Gastroesophageal sphincter (tissue), 4 donors: ENCODE results near the gene DDX55. TPM values are rescaled to one million over a fixed set of nuclear protein-coding genes. Genes with fewer than 3 reads are reported as not detected.
A peak's percentile ranks its signal among the peaks of the same experiment; 100 is the strongest.
"Not testable (repeated sequence)": the region's sequence is repeated elsewhere in the genome, so short reads cannot be mapped to it uniquely, and the experiment has no call there.

Experiments used
- ATAC-seq: fragments of 150-250 bp; one replicate; pipeline ENCODE4 v1.9.1; 2016; ENCODE audit warnings: mild to moderate bottlenecking, moderate library complexity
- H3K27ac ChIP-seq, 4 donors: fragments of 200-600 bp; sonication (generic) in 3 of 4; 1 replicate in 3 of 4; 2 replicates in 1 of 4; pipeline ENCODE4 v1.5.1; 2016 to 2019
- H3K27me3 ChIP-seq: fragments of 200-600 bp; sonication (generic); one replicate; pipeline ENCODE4 v1.5.1; 2019
- H3K36me3 ChIP-seq, 2 donors: fragments of 200-600 bp; sonication (generic); one replicate each; pipeline ENCODE4 v1.5.1; 2019; ENCODE audit warnings: control low read depth in 1 of 2
- H3K4me1 ChIP-seq, 3 donors: fragments of 200-600 bp; sonication (generic); 1 replicate in 2 of 3; 2 replicates in 1 of 3; pipeline ENCODE4 v1.5.1; 2016 to 2019; ENCODE audit warnings: control low read depth in 2 of 3
- H3K4me3 ChIP-seq, 2 donors: fragments of 200-600 bp; sonication (generic); one replicate each; pipeline ENCODE4 v1.5.1; 2019; ENCODE audit warnings: mild to moderate bottlenecking in 1 of 2, moderate library complexity in 1 of 2
- H3K9me3 ChIP-seq, 3 donors: fragments of 200-600 bp; sonication (generic); one replicate each; pipeline ENCODE4 v1.5.1; 2017 to 2019; ENCODE audit warnings: control low read depth in 2 of 3
- EP300 ChIP-seq: sonication (generic); formaldehyde crosslinking; IDR thresholded peaks from one replicate; pipeline ENCODE4 v1.6.1; 2017; ENCODE audit warnings: antibody characterized with exemption, mild to moderate bottlenecking
- POLR2A ChIP-seq, 2 donors: fragments of 450-650 bp; IDR thresholded peaks; one replicate each; pipeline ENCODE4 v1.6.1; 2017; ENCODE audit warnings: antibody characterized with exemption in 2 of 2, mild to moderate bottlenecking in 2 of 2, moderate library complexity in 1 of 2
- POLR2AphosphoS5 ChIP-seq: sonication (generic); formaldehyde crosslinking; IDR thresholded peaks from one replicate; pipeline ENCODE4 v1.6.1; 2017; ENCODE audit warnings: antibody characterized with exemption
- WGBS, 2 donors: methylation state at CpG; one replicate each; pipeline ENCODE4 v1.1.5; 2018; ENCODE audit warnings: low coverage in 1 of 2; 5-methylcytosine and 5-hydroxymethylcytosine counted together
- total RNA-seq, 4 donors: library from RNA; depleted of rRNA; stranded (reverse); fragments of >200 nt; gene quantifications; one replicate each; pipeline ENCODE4 v1.1.0, GENCODE V29; 2016
- TF ChIP-seq, protein P1 (sequence below), 4 experiments: fragments of 200-600 bp in 2 of 4; fragments of 450-650 bp in 2 of 4; sonication (generic) in 1 of 4; IDR thresholded peaks; one replicate each; pipeline ENCODE4 v1.5.1; 2017 to 2019; ENCODE audit warnings: antibody characterized with exemption in 4 of 4, mild to moderate bottlenecking in 2 of 4, moderate library complexity in 2 of 4

DDX55 gene
- total RNA-seq, 4 donors from 2014 or later = 15.3 to 22.6 (median 18.0) TPM

DNA sequence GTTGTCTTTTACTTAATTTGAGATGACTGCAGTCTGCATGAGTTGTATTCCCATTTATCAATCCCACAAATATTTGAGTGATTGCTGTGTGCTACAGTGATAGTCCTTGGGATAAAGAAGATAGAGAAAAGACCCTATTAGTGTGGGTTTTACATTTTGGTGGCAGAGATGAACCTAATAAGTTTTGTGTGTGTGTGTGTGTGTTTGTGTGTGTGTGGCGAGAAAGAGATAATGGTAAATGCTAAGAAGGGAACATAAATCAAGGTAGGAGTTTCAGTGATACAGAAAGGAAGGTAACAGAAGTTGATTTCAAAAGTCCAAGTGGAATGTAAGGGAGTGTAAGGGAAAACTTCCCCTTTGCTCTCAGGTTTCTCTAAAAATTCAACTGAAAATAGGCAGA lies 2.6 kb upstream of the DDX55 start:
- TF ChIP-seq EP300 (no peak), POLR2A (IDR thresholded peaks at IDR 0.05) (no peak), POLR2AphosphoS5 (no peak)
- TF ChIP-seq, protein P1, sequence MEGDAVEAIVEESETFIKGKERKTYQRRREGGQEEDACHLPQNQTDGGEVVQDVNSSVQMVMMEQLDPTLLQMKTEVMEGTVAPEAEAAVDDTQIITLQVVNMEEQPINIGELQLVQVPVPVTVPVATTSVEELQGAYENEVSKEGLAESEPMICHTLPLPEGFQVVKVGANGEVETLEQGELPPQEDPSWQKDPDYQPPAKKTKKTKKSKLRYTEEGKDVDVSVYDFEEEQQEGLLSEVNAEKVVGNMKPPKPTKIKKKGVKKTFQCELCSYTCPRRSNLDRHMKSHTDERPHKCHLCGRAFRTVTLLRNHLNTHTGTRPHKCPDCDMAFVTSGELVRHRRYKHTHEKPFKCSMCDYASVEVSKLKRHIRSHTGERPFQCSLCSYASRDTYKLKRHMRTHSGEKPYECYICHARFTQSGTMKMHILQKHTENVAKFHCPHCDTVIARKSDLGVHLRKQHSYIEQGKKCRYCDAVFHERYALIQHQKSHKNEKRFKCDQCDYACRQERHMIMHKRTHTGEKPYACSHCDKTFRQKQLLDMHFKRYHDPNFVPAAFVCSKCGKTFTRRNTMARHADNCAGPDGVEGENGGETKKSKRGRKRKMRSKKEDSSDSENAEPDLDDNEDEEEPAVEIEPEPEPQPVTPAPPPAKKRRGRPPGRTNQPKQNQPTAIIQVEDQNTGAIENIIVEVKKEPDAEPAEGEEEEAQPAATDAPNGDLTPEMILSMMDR (IDR thresholded peaks at IDR 0.05) = no peak
- Histone ChIP-seq H3K27ac (no peak overlapping the region), H3K4me1 (peaks cover 0 to 41% (median 13%) of the 10 kb centered on the region in 3 donors), H3K9me3 (no peaks in the 10 kb centered on the region), H3K4me3 (no peak overlapping the region), H3K36me3 (peaks cover 0 to 49% of the 10 kb centered on the region in 2 donors), H3K27me3 (no peaks in the 10 kb centered on the region)
- no peak for ATAC-seq
- WGBS, 2 donors = 100% methylated on average over 1 of the region's 1 CpG

DNA sequence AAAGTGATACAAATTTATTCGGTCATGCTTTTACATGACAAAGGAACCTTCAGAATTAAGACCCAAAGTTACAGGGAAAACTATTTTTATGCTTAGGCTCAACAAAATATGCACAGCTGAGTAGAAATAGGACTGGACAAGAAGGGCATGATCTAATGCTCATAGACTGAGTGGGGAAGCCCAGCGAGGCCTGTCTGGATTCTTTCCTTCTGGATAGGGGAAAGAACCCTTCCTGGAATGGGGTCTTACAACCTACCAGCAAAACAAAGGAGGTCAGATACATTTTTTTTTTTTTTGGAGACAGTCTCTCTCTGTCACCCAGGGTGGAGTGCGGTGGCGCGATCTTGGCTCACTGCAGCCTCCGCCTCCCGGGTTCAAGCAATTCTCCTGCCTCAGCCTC lies 2.2 kb upstream of the DDX55 start:
- H3K27ac ChIP-seq = no peak overlapping the region
- peaks cover 0 to 40% (median 13%) of the 10 kb centered on the region in 3 donors for H3K4me1 ChIP-seq

DNA sequence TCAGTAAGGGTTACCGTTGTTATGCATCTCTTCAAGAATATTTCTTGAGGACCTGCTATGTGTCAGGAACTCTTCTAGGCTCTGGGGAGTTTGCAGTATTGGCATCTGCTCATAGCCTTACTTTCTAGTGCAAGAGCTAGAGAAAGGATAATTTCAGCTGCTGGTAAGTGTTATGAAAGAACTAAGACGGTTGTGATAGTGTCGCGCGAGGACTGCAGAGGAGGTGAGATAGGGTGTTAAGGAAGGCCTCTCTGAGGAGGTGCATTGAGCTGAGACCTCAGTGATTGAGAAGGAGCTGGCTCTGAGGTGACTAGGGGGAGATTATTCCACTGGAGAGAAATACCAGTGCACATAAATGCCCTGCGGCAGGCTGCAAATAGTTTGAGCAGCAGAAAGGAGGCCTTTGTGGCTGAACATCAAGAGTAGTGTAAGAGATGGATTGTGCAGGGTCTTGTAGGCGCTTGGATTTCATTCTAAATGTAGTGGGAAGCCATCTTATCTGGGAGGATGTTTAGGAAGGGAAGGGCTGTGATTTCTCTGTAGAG lies 824 bp downstream of the DDX55 start:
- 8 to 16% methylated on average over 6 to 7 of the region's 7 CpGs for WGBS, 2 donors
- Histone ChIP-seq H3K4me3 (peak overlapping the region; percentile 64 to 100), H3K27me3 (no peaks in the 10 kb centered on the region), H3K27ac (peak overlapping the region in 3 of 4 donors; percentile 89 to 91 (median 89)), H3K9me3 (no peaks in the 10 kb centered on the region), H3K4me1 (peaks cover 0 to 31% (median 13%) of the 10 kb centered on the region in 3 donors), H3K36me3 (peaks cover 0 to 44% of the 10 kb centered on the region in 2 donors)
- ATAC-seq = no peak
- no peak for TF ChIP-seq POLR2AphosphoS5
- no peak for TF ChIP-seq EP300
- TF ChIP-seq, protein P1 (IDR thresholded peaks at IDR 0.05) = no peak
- TF ChIP-seq POLR2A (IDR thresholded peaks at IDR 0.05) = no peak

More for the DNA sequence above, 2.2 kb upstream of the DDX55 start:
- WGBS, 2 donors = 64 to 87% methylated on average over 3 to 7 of the region's 7 CpGs
- no peak for ATAC-seq
- peaks cover 0 to 45% of the 10 kb centered on the region in 2 donors for H3K36me3 ChIP-seq
- no peaks in the 10 kb centered on the region for H3K27me3 ChIP-seq
- TF ChIP-seq, protein P1 (IDR thresholded peaks at IDR 0.05) = no peak
- no peak overlapping the region for H3K4me3 ChIP-seq
- no peaks in the 10 kb centered on the region for H3K9me3 ChIP-seq

DNA sequence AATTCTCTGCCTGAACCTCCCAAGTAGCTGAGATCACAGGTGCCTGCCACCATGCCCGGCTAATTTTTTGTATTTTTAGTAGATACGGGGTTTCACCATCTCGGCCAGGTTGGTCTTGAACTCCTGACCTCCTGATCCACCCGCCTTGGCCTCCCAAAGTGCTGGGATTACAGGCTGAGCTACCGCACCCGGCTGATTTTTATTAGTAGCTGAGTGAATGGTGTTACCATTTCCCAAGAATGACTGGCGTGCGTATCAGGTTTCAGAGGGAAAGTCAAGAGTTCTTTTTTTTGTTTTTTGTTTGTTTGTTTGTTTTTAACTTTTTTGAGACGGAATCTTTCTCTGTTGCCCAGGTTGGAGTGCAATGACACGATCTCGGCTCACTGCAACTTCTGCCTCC lies 1.6 kb downstream of the DDX55 start:
- H3K4me3 ChIP-seq, H3K27ac ChIP-seq, ATAC-seq, H3K27me3 ChIP-seq, H3K9me3 ChIP-seq: not testable (repeated sequence)
- WGBS, 2 donors = 77 to 92% methylated on average over 7 to 9 of the region's 11 CpGs
- H3K4me1 ChIP-seq = peaks cover 0 to 31% (median 13%) of the 10 kb centered on the region in 3 donors
- peaks cover 0 to 44% of the 10 kb centered on the region in 2 donors for H3K36me3 ChIP-seq

DNA sequence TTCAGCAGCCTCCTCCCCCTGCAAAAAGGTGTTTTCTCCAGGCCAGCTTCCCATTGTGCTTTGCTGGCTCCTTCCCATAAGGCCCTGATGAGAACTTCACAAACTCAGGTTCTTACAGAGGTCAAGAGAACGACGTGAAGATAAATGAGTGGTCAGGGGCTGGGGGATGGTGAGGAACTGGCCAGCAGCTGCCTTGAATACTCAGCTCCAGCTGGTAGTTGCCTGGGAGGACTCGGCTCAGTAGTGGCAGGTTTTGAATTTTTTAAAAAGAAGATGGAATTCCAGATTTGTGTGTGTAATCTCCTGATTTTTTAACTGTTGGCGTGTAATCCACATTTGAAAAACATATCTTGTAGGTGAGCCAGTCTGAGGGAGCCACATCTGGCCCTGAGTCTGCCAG lies 5.9 kb downstream of the DDX55 start:
- H3K4me1 ChIP-seq = peaks cover 0 to 17% (median 4%) of the 10 kb centered on the region in 3 donors
- H3K4me3 ChIP-seq = no peak overlapping the region
- H3K27me3 ChIP-seq = no peaks in the 10 kb centered on the region
- TF ChIP-seq EP300 (no peak), POLR2A (IDR thresholded peaks at IDR 0.05) (no peak), POLR2AphosphoS5 (no peak)
- TF ChIP-seq, protein P1 (IDR thresholded peaks at IDR 0.05) = no peak
- WGBS, 2 donors = 42 to 52% methylated on average over 4 of the region's 4 CpGs
- H3K36me3 ChIP-seq = peaks cover 0 to 80% of the 10 kb centered on the region in 2 donors
- no peak for ATAC-seq
- no peak overlapping the region for H3K27ac ChIP-seq
- no peaks in the 10 kb centered on the region for H3K9me3 ChIP-seq
